ENCODE data around the gene SPATA2. TPM values are rescaled to one million over a fixed set of nuclear protein-coding genes. Genes with fewer than 3 reads are reported as not detected.
A peak's percentile ranks its signal among the peaks of the same experiment; 100 is the strongest.
"Not testable (repeated sequence)": the region's sequence is repeated elsewhere in the genome, so short reads cannot be mapped to it uniquely, and the experiment has no call there.

Gene SPATA2
- total RNA-seq, 2 donors from 2014 or later, result 6.5 to 6.8 TPM

- DNase-seq (no peak), ATAC-seq (peak in 1 of 2 donors; percentile 55)
- intact Hi-C loops (cut with DNase I), result no loop called here
Measured at GRCh38 chr20:49907405-49908257, 7.7 kb downstream of the SPATA2 start.

DNA sequence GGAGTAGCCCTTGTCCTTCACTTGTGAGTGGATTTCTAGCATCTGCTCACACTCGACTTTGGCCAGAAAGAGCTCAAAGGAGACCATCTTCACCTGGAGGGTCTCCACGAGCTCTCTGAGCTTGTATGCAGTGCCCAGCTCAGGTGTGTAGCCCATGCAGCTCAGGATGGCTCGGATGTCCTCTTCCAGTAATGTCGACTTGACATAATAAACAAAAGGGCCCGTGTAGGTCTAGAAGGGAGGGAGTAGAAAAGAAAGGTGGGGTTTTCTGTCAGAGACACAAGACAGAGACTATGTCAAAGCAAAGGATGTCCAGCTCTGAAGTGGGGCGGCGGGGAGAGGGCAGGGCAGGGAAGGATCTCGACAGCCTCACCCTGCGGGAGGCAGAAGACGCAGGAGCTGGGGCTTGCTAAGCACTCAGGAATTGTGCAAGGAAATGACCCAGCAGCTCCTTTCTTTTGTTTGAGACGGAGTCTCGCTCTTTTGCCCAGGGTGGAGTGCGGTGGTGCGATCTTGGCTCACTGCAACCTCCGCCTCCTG is 8.6 kb downstream of the SPATA2 start:
- no peak for ATAC-seq
- DNase-seq, result no peak
- intact Hi-C loops (cut with DNase I), result no loop called here

DNA sequence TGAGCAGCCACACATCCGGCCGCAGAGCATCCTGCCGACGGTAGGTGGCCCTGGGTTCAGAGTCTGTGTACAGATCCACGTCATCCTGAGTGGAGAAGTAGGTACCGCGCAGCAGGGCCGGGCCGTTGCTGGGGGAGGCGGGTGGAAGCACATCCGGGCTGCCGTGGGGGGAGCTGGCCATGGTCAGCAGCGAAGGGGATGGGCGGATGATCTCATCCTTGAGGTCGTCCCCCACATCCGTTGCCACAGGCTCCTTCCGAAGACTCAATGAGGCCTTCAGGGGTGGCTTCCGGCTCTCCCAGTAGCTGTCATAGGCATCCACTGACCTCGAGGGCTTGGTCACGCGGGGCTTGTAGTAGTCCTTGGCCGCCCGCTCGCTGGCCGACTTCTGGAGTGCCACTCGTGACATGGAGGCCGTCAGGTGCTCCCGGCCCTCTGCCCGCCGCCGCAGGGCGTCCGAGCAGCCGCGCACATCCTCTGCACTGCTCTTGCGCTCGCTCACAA is 9.2 kb downstream of the SPATA2 start:
- DNase-seq, result no peak
- intact Hi-C loops (cut with DNase I), result no loop called here
- ATAC-seq, result no peak

DNA sequence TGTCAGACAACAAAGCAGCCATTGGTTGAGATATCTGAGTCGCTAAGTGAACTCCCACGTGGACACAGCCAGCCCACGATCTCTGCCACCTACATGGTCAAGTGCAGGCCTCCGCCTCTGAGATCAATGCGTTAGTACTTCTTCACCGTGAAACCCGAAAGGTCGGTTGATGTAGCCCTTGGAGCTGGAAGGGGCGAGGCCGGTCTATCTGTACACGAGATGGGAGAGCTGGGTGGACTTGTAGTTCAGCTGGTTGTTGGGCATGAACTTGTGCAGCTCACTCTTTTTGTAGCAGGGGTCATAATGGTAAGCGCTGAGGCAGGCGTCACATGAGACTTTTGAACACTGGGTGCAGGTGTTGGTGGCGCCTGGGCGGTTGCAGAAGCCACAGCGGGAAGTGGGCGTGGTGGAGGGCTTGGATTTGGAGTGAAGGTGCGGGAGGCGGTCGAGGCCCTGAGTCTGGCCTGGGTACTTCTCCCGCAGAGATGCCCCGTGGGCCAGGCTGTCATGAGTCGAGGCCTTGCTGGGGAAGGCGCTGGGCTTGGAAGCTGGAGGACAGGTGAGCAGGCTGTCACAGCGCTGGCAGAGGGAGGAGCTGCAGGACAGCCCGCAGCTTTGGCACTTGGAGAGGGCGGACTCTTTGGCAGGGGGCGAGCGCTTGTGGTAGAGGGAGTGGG is 9.8 kb downstream of the SPATA2 start:
- intact Hi-C loops (cut with DNase I), result no loop called here
- ATAC-seq, result no peak
- no peak for DNase-seq

DNA sequence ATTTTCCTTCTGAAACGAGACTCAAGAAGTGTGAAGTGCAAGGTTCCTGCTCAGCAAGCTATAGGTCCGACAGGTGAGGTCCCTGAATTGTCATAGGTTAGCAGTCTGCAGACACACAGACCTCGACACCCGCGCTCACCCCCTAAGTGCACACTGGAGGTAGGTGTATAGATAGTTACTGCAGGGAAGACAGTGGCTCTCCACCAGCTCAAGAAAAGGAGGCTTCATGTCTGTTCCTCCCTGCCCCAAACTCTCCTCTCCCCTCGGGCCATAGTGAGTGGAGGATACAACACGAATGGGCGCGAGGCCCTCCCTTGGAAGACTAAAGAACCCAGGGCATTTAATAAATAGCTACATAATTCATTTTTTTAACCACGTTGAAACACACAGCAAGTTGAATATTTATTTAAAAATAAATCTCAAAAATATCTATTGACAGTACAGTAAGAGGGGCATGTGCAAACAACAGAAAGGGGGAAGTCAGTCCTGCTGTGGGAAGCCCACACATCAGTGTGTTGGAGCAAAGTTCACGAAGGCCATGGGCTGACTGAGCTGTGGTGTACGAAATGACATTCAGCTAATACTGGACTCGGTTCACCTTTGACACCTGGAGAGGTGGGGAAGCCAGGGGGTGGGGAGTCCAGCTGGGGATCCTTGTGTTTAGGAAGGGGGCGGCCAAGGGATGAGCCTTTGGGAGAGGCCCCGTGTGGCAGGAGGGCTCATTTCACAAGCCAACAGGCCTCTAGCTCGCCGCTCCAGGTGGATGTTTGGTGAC is 10.7 kb downstream of the SPATA2 start:
- intact Hi-C loops (cut with DNase I), result no loop called here
- ATAC-seq (no peak), DNase-seq (no peak)

DNA sequence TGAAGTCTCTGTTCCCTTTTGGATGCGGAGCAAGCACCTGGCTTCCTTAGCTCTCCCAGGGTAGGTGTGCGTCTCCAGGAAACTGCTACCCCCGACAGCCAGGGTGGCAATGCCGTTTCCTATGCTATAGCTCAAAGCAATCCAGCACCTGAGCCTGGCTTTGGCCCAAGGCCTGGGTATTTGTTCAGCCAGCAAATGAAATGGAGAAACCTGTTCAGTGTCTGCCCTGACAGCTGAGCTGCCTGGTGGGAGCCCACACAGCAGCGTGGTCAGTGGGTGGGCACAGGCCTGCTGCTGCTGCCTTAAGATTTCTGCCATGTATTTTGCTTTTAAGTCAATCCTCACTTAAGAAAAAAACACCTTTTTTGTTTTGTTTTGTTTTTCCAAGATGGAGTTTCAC is 13.7 kb downstream of the SPATA2 start:
- intact Hi-C loops (cut with DNase I), result no loop called here
- ATAC-seq (no peak), DNase-seq (no peak)

GRCh38 chr20:49899541-49900383 is 15.6 kb downstream of the SPATA2 start:
- ATAC-seq (peak in 1 of 2 donors; percentile 17), DNase-seq (no peak)
- intact Hi-C loops (cut with DNase I), result no loop called here

DNA sequence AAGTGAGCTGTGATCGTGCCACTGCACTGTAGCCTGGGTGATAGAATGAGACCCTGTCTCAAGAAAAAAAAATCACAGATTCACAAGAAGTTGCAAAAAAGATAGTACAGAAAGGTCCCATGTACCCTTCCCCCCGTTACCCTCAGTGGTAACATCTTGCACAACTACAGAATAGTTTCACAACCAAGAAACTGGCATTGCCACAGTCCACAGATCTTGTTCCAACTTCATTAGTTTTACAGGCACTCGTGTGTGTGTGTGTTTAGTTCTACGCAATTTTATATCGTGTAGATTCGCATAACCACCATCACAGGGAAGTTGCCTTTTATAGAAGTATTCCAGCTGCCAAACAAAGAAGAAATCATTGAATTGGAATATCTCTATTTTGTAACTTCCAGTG is 19.1 kb downstream of the SPATA2 start:
- intact Hi-C loops (cut with DNase I), result no loop called here
- no peak for DNase-seq
- no peak for ATAC-seq

GRCh38 chr20:49895474-49896093 is 19.7 kb downstream of the SPATA2 start:
- intact Hi-C loops (cut with DNase I); ATAC-seq; DNase-seq: not testable (repeated sequence)

GRCh38 chr20:49894073-49894470 is 21.3 kb downstream of the SPATA2 start:
- intact Hi-C loops (cut with DNase I), result no loop called here
- ATAC-seq, result no peak
- DNase-seq, result no peak

- peak; percentile 56 to 60 for ATAC-seq
- intact Hi-C loops (cut with DNase I), result no loop called here
- no peak for DNase-seq
Measured at GRCh38 chr20:49893242-49894072, 21.9 kb downstream of the SPATA2 start.

DNA sequence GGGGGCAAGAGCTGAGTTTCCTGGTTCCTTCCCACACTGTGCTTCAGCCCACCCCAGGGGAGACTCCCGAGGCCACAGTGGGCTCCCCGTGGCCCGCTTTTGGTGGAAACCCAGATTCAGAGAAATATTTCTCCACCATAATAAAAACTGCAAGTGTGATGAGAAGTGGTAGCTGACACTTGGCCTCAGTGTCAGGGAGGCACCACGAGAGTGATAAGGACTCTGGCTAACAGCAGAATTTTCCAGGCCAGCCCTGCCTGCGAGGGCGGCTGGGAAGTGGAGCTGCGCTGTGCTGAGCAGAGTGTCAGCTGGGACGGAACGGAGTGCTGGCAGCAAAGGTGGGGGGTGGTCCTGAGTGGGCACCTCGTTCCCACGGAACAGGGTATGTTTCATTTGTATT is 22.5 kb downstream of the SPATA2 start:
- DNase-seq (peak; percentile 69), ATAC-seq (peak; percentile 79 to 80)
- intact Hi-C loops (cut with DNase I), result no loop called here

DNA sequence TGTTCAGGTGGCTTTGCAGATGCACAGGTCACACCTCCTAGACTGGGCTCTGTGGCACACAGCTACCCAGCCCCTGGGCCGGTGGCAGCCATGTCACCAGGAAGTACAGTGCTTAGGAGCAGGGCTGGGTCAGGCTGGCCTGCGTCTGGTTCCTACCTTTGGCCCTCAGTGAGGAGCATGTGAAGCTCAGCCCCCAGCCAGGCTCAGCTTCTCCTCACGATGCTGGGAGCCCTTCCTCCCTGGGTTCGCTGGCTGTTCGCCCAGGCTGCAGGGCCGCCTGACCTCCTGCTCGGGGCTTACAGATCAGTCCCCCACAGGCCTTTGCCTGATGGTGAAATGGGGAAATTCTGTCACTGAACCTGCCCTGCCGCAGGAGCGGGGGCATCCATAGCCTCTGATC is 23.1 kb downstream of the SPATA2 start:
- DNase-seq, result no peak
- peak in 1 of 2 donors; percentile 2 for ATAC-seq
- intact Hi-C loops (cut with DNase I), result no loop called here

DNA sequence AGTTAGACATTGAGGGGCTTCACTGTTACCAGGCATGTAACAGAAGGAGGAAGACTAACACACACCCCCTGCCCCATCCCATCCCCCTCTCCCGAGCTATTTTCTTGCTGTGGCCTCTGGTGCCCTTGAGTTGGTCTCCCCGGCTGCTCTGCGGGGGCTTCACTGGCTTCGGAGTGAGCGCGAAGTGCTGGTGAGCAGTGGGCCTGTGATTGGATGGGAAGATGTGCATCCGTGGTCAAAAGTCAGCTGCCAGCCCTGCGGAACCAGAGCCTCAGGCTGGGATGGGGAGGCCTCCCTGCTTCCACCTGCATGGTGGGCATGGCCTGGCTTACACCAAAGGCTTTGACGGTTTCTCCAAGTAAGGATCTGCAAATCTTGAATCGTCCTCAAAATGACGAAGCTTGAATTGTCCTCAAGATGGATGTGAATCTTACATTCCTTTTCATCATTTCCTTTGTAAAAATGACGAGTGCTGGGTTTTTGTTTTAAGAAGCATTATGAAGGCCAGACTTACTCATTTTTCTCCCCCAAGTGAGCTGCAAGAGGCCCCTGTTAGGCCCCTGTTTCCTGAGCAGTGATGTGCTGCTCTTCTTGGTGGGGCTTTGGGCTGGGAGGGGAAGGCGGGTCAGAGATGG is 23.7 kb downstream of the SPATA2 start:
- no peak for ATAC-seq
- intact Hi-C loops (cut with DNase I), result no loop called here
- DNase-seq, result no peak

DNA sequence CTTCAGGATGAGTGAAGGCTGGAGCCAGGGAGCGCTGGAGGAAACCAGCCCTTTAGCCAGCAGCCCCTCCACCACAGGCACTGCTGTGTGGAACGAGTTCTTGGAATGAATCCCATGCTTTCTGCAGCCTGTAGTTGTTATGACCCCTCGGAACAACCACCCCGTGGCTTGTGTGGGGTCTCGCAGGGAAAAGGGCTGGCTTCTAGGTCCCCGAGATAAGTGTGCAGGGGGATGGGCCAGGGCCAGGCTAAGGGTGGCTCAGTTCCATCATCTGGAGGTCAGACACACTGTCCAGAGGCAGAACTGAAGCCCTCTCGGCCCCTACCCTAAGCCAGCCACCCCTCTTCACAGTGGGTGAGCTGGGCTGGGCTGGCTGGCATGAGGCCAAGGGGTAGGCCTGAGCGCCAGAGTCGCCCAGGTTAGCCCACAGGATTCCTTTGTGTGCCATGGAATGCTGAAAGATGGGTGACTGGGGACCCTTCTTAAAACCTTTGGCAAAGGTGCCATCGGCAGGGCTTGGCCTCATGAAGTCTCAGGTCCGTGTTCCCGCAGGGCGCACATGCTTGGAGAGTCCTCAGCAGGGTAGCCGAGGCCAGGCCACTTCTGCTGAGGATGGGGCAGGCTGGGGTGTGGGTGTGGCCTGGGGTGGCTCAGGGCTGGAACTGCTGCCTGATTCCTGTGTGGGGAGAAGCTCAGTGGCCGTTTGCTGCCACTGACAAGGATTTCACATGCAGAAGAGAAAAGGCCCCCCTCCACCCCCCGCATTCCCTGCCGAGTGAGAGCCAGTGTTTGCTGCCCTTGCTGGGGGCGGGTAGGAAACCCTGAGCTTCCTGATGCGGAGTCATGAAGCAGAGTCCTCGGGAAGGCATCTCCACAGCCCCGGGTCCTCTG is 24.6 kb downstream of the SPATA2 start:
- intact Hi-C loops (cut with DNase I), result no loop called here
- ATAC-seq (no peak), DNase-seq (no peak)

- ATAC-seq, result no peak
- intact Hi-C loops (cut with DNase I), result no loop called here
- DNase-seq, result no peak
Measured at GRCh38 chr20:49889935-49890333, 25.4 kb downstream of the SPATA2 start.

Data from left cardiac atrium (tissue), 4 donors.